ENCODE data around the gene HSD3B2. TPM values are rescaled to one million over a fixed set of nuclear protein-coding genes. Genes with fewer than 3 reads are reported as not detected.

HSD3B2 gene
- total and polyA plus RNA-seq, 2 experiments from 2014 or later = not detected

DNA sequence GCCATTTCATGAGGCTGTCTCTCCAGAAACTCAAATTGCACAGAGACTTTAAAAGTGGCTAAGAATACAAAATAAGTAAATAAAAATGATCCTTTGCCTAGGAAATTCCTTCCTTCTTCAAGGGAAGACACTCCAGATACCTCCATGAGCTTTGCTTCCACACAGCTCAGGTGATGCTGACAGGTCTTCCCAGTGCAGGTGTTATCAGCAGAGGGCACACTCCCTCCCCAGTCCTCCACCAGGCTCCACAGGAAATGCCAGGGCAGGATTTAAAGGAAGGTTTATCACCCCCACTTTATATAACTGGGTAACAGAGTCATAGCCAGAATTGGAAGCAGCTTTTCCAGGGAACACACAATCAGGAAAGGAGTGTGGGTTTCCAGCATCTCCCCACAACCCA is 5.7 kb downstream of the HSD3B2 start:
- no peak overlapping the region for H3K27ac ChIP-seq (ENCODE audit: low read depth)
- peak; percentile 24 for DNase-seq (ENCODE audit: low spot score)
- H3K27me3 ChIP-seq (ENCODE audit: insufficient read depth) = no peaks in the 10 kb centered on the region
- H3F3A ChIP-seq (replicated peaks; ENCODE audit: low read depth) = no peaks in the 10 kb centered on the region
- no peak overlapping the region for H3K27ac Mint-ChIP-seq
- no peaks in the 10 kb centered on the region for H3K9me3 Mint-ChIP-seq
- TF ChIP-seq EZH2phosphoT487 (IDR thresholded peaks at IDR 0.05; ENCODE audit: unreplicated experiment) (no peak), NANOG (IDR thresholded peaks at IDR 0.05; ENCODE audit: borderline replicate concordance) (no peak)
- TF ChIP-seq, protein P1, sequence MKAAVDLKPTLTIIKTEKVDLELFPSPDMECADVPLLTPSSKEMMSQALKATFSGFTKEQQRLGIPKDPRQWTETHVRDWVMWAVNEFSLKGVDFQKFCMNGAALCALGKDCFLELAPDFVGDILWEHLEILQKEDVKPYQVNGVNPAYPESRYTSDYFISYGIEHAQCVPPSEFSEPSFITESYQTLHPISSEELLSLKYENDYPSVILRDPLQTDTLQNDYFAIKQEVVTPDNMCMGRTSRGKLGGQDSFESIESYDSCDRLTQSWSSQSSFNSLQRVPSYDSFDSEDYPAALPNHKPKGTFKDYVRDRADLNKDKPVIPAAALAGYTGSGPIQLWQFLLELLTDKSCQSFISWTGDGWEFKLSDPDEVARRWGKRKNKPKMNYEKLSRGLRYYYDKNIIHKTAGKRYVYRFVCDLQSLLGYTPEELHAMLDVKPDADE (IDR thresholded peaks at IDR 0.05) = no peak
- TF ChIP-seq, protein P2, sequence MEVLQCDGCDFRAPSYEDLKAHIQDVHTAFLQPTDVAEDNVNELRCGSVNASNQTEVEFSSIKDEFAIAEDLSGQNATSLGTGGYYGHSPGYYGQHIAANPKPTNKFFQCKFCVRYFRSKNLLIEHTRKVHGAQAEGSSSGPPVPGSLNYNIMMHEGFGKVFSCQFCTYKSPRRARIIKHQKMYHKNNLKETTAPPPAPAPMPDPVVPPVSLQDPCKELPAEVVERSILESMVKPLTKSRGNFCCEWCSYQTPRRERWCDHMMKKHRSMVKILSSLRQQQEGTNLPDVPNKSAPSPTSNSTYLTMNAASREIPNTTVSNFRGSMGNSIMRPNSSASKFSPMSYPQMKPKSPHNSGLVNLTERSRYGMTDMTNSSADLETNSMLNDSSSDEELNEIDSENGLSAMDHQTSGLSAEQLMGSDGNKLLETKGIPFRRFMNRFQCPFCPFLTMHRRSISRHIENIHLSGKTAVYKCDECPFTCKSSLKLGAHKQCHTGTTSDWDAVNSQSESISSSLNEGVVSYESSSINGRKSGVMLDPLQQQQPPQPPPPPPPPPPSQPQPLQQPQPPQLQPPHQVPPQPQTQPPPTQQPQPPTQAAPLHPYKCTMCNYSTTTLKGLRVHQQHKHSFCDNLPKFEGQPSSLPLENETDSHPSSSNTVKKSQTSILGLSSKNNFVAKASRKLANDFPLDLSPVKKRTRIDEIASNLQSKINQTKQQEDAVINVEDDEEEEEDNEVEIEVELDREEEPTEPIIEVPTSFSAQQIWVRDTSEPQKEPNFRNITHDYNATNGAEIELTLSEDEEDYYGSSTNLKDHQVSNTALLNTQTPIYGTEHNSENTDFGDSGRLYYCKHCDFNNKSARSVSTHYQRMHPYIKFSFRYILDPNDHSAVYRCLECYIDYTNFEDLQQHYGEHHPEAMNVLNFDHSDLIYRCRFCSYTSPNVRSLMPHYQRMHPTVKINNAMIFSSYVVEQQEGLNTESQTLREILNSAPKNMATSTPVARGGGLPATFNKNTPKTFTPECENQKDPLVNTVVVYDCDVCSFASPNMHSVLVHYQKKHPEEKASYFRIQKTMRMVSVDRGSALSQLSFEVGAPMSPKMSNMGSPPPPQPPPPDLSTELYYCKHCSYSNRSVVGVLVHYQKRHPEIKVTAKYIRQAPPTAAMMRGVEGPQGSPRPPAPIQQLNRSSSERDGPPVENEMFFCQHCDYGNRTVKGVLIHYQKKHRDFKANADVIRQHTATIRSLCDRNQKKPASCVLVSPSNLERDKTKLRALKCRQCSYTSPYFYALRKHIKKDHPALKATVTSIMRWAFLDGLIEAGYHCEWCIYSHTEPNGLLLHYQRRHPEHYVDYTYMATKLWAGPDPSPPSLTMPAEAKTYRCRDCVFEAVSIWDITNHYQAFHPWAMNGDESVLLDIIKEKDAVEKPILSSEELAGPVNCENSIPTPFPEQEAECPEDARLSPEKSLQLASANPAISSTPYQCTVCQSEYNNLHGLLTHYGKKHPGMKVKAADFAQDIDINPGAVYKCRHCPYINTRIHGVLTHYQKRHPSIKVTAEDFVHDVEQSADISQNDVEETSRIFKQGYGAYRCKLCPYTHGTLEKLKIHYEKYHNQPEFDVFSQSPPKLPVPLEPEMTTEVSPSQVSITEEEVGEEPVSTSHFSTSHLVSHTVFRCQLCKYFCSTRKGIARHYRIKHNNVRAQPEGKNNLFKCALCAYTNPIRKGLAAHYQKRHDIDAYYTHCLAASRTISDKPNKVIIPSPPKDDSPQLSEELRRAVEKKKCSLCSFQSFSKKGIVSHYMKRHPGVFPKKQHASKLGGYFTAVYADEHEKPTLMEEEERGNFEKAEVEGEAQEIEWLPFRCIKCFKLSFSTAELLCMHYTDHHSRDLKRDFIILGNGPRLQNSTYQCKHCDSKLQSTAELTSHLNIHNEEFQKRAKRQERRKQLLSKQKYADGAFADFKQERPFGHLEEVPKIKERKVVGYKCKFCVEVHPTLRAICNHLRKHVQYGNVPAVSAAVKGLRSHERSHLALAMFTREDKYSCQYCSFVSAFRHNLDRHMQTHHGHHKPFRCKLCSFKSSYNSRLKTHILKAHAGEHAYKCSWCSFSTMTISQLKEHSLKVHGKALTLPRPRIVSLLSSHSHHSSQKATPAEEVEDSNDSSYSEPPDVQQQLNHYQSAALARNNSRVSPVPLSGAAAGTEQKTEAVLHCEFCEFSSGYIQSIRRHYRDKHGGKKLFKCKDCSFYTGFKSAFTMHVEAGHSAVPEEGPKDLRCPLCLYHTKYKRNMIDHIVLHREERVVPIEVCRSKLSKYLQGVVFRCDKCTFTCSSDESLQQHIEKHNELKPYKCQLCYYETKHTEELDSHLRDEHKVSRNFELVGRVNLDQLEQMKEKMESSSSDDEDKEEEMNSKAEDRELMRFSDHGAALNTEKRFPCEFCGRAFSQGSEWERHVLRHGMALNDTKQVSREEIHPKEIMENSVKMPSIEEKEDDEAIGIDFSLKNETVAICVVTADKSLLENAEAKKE (CRISPR knock-in tag; IDR thresholded peaks at IDR 0.05) = no peak
- TF ChIP-seq, protein P3, sequence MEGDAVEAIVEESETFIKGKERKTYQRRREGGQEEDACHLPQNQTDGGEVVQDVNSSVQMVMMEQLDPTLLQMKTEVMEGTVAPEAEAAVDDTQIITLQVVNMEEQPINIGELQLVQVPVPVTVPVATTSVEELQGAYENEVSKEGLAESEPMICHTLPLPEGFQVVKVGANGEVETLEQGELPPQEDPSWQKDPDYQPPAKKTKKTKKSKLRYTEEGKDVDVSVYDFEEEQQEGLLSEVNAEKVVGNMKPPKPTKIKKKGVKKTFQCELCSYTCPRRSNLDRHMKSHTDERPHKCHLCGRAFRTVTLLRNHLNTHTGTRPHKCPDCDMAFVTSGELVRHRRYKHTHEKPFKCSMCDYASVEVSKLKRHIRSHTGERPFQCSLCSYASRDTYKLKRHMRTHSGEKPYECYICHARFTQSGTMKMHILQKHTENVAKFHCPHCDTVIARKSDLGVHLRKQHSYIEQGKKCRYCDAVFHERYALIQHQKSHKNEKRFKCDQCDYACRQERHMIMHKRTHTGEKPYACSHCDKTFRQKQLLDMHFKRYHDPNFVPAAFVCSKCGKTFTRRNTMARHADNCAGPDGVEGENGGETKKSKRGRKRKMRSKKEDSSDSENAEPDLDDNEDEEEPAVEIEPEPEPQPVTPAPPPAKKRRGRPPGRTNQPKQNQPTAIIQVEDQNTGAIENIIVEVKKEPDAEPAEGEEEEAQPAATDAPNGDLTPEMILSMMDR (conservative IDR thresholded peaks at IDR 0.05; ENCODE audit: low read depth in 2 of 2) = peak in 1 of 2 experiments; percentile 46; a peak in 2 of 4 replicates
- no peak overlapping the region for H2AFZ ChIP-seq
- H4K20me1 ChIP-seq (replicated peaks; ENCODE audit: insufficient read depth) = no peaks in the 10 kb centered on the region
- no peaks in the 10 kb centered on the region; the same call in 1 of the 2 replicates for H3K9me2 ChIP-seq (ENCODE audit: insufficient read depth)
- no peaks in the 10 kb centered on the region for H3K36me3 Mint-ChIP-seq (ENCODE audit: low read depth)
- H3K4me3 ChIP-seq = no peak overlapping the region
- H3K79me2 ChIP-seq (replicated peaks; ENCODE audit: insufficient read depth) = no peaks in the 10 kb centered on the region
- ATAC-seq = peak; percentile 54; the same call in 2 of the 3 replicates
- peaks cover 9% of the 10 kb centered on the region for H3K4me1 Mint-ChIP-seq
- H3K4me3 Mint-ChIP-seq = no peak overlapping the region
- H3K27me3 Mint-ChIP-seq (ENCODE audit: insufficient read depth, low read depth, poor library complexity) = peaks cover 12% of the 10 kb centered on the region
- no peaks in the 10 kb centered on the region for H3K36me3 ChIP-seq (ENCODE audit: insufficient read depth)
- H3K4me2 ChIP-seq = no peak overlapping the region
- H3K4me1 ChIP-seq (ENCODE audit: insufficient read depth) = peaks cover 10% of the 10 kb centered on the region; the same call in 1 of the 2 replicates
